Measurements from ENCODE around the gene PIAS3.
"Not testable (repeated sequence)": the region's sequence is repeated elsewhere in the genome, so short reads cannot be mapped to it uniquely, and the experiment has no call there.

The PIAS3 gene

GRCh38 chr1:145823565-145824498, 35.0 kb downstream of the PIAS3 start, which contains the start of the genes POLR3C and RNF115:
Gene POLR3C, plus strand, starts transcription at chr1:145824200. Its CDS starts 1,577 bp downstream, at chr1:145825777.
Gene RNF115, minus strand, starts transcription at chr1:145824095. Its CDS starts 222 bp downstream, at chr1:145823873.
- DNase-seq (ENCODE audit: low read depth) = peak; percentile 69

GRCh38 chr1:145822779-145823331, 36.0 kb downstream of the PIAS3 start:
- not testable (repeated sequence) for DNase-seq (ENCODE audit: low read depth)

GRCh38 chr1:145818095-145818494, 40.8 kb downstream of the PIAS3 start:
- peak; percentile 40 for DNase-seq (ENCODE audit: low read depth)

GRCh38 chr1:145812977-145813810, 45.7 kb downstream of the PIAS3 start:
- not testable (repeated sequence) for DNase-seq (ENCODE audit: low read depth)

GRCh38 chr1:145806844-145807243, 52.0 kb downstream of the PIAS3 start:
- no peak for DNase-seq (ENCODE audit: low read depth)

GRCh38 chr1:145806408-145806807, 52.5 kb downstream of the PIAS3 start:
- no peak for DNase-seq (ENCODE audit: low read depth)

GRCh38 chr1:145805057-145805456, 53.8 kb downstream of the PIAS3 start:
- DNase-seq (ENCODE audit: low read depth) = no peak

GRCh38 chr1:145804235-145805045, 54.4 kb downstream of the PIAS3 start:
- no peak for DNase-seq (ENCODE audit: low read depth)

GRCh38 chr1:145799806-145800205, 59.1 kb downstream of the PIAS3 start:
- no peak for DNase-seq (ENCODE audit: low read depth)
